ENCODE measurements around the gene PTPRN2. TPM values are rescaled to one million over a fixed set of nuclear protein-coding genes. Genes with fewer than 3 reads are reported as not detected.
"Not testable (repeated sequence)": the region's sequence is repeated elsewhere in the genome, so short reads cannot be mapped to it uniquely, and the experiment has no call there.

Gene PTPRN2
- total RNA-seq, 1 donor from 2014 or later, result 0.41 TPM

GRCh38 chr7:158276414-158277218, 311.0 kb downstream of the PTPRN2 start:
- H3K4me1 Mint-ChIP-seq (ENCODE audit: low read depth), result no peaks in the 10 kb centered on the region
- no peak overlapping the region for H3K4me3 Mint-ChIP-seq
- H3K27ac Mint-ChIP-seq, result no peak overlapping the region
- H3K36me3 Mint-ChIP-seq (ENCODE audit: low read depth), result no peaks in the 10 kb centered on the region
- H3K27me3 Mint-ChIP-seq (ENCODE audit: insufficient read depth), result no peaks in the 10 kb centered on the region
- DNase-seq (ENCODE audit: low spot score), result no peak
- intact Hi-C loops (cut with micrococcal nuclease), result no loop called here
- H3K9me3 Mint-ChIP-seq, result no peaks in the 10 kb centered on the region

GRCh38 chr7:158275711-158276413, 311.8 kb downstream of the PTPRN2 start:
- Mint-ChIP-seq H3K27me3 (ENCODE audit: insufficient read depth) (no peaks in the 10 kb centered on the region), H3K4me3 (no peak overlapping the region), H3K27ac (no peak overlapping the region), H3K4me1 (ENCODE audit: low read depth) (no peaks in the 10 kb centered on the region), H3K9me3 (no peaks in the 10 kb centered on the region), H3K36me3 (ENCODE audit: low read depth) (no peaks in the 10 kb centered on the region)
- DNase-seq (ENCODE audit: low spot score), result no peak
- intact Hi-C loops (cut with micrococcal nuclease), result no loop called here

- Mint-ChIP-seq H3K36me3 (ENCODE audit: low read depth) (no peaks in the 10 kb centered on the region), H3K4me3 (no peak overlapping the region), H3K4me1 (ENCODE audit: low read depth) (no peaks in the 10 kb centered on the region), H3K27ac (no peak overlapping the region), H3K27me3 (ENCODE audit: insufficient read depth) (no peaks in the 10 kb centered on the region), H3K9me3 (no peaks in the 10 kb centered on the region)
- DNase-seq (ENCODE audit: low spot score), result no peak
- intact Hi-C loops (cut with micrococcal nuclease), result no loop called here
Observed at GRCh38 chr7:158274996-158275395, 312.6 kb downstream of the PTPRN2 start.

- H3K4me1 Mint-ChIP-seq (ENCODE audit: low read depth), result no peaks in the 10 kb centered on the region
- no peaks in the 10 kb centered on the region for H3K36me3 Mint-ChIP-seq (ENCODE audit: low read depth)
- intact Hi-C loops (cut with micrococcal nuclease), result no loop called here
- no peak for DNase-seq (ENCODE audit: low spot score)
- no peak overlapping the region for H3K27ac Mint-ChIP-seq
- no peak overlapping the region for H3K4me3 Mint-ChIP-seq
- H3K9me3 Mint-ChIP-seq, result peaks cover 5% of the 10 kb centered on the region
- no peaks in the 10 kb centered on the region for H3K27me3 Mint-ChIP-seq (ENCODE audit: insufficient read depth)
Observed at GRCh38 chr7:158274404-158274811, 313.2 kb downstream of the PTPRN2 start.

- H3K9me3 Mint-ChIP-seq; H3K4me3 Mint-ChIP-seq; H3K36me3 Mint-ChIP-seq (ENCODE audit: low read depth); H3K27ac Mint-ChIP-seq; DNase-seq (ENCODE audit: low spot score); intact Hi-C loops (cut with micrococcal nuclease); H3K4me1 Mint-ChIP-seq (ENCODE audit: low read depth); H3K27me3 Mint-ChIP-seq (ENCODE audit: insufficient read depth): not testable (repeated sequence)
Observed at GRCh38 chr7:158273756-158274342, 313.8 kb downstream of the PTPRN2 start.

- Mint-ChIP-seq H3K4me1 (ENCODE audit: low read depth) (no peaks in the 10 kb centered on the region), H3K9me3 (peaks cover 5% of the 10 kb centered on the region), H3K27me3 (ENCODE audit: insufficient read depth) (no peaks in the 10 kb centered on the region), H3K36me3 (ENCODE audit: low read depth) (no peaks in the 10 kb centered on the region), H3K4me3 (no peak overlapping the region), H3K27ac (no peak overlapping the region)
- intact Hi-C loops (cut with micrococcal nuclease), result no loop called here
- DNase-seq (ENCODE audit: low spot score), result no peak
Observed at GRCh38 chr7:158273138-158273651, 314.4 kb downstream of the PTPRN2 start.

- Mint-ChIP-seq H3K27me3 (ENCODE audit: insufficient read depth) (no peaks in the 10 kb centered on the region), H3K27ac (no peak overlapping the region), H3K4me1 (ENCODE audit: low read depth) (no peaks in the 10 kb centered on the region), H3K9me3 (peaks cover 5% of the 10 kb centered on the region), H3K4me3 (no peak overlapping the region), H3K36me3 (ENCODE audit: low read depth) (no peaks in the 10 kb centered on the region)
- no peak for DNase-seq (ENCODE audit: low spot score)
- intact Hi-C loops (cut with micrococcal nuclease), result no loop called here
Observed at GRCh38 chr7:158272509-158273137, 315.0 kb downstream of the PTPRN2 start.

- Mint-ChIP-seq H3K27ac (no peak overlapping the region), H3K4me1 (ENCODE audit: low read depth) (no peaks in the 10 kb centered on the region), H3K27me3 (ENCODE audit: insufficient read depth) (no peaks in the 10 kb centered on the region), H3K9me3 (peaks cover 5% of the 10 kb centered on the region), H3K36me3 (ENCODE audit: low read depth) (no peaks in the 10 kb centered on the region), H3K4me3 (no peak overlapping the region)
- no peak for DNase-seq (ENCODE audit: low spot score)
- intact Hi-C loops (cut with micrococcal nuclease), result no loop called here
Observed at GRCh38 chr7:158272091-158272490, 315.5 kb downstream of the PTPRN2 start.

- Mint-ChIP-seq H3K4me1 (ENCODE audit: low read depth) (no peaks in the 10 kb centered on the region), H3K36me3 (ENCODE audit: low read depth) (no peaks in the 10 kb centered on the region), H3K9me3 (peaks cover 5% of the 10 kb centered on the region), H3K27me3 (ENCODE audit: insufficient read depth) (no peaks in the 10 kb centered on the region), H3K27ac (no peak overlapping the region), H3K4me3 (no peak overlapping the region)
- no peak for DNase-seq (ENCODE audit: low spot score)
- intact Hi-C loops (cut with micrococcal nuclease), result no loop called here
Observed at GRCh38 chr7:158271646-158272045, 316.0 kb downstream of the PTPRN2 start.

- Mint-ChIP-seq H3K4me1 (ENCODE audit: low read depth) (no peaks in the 10 kb centered on the region), H3K27me3 (ENCODE audit: insufficient read depth) (no peaks in the 10 kb centered on the region), H3K36me3 (ENCODE audit: low read depth) (no peaks in the 10 kb centered on the region), H3K4me3 (no peak overlapping the region), H3K9me3 (peaks cover 5% of the 10 kb centered on the region), H3K27ac (no peak overlapping the region)
- intact Hi-C loops (cut with micrococcal nuclease), result no loop called here
- no peak for DNase-seq (ENCODE audit: low spot score)
Observed at GRCh38 chr7:158270856-158271413, 316.7 kb downstream of the PTPRN2 start.

- Mint-ChIP-seq H3K4me1 (ENCODE audit: low read depth) (no peaks in the 10 kb centered on the region), H3K36me3 (ENCODE audit: low read depth) (no peaks in the 10 kb centered on the region), H3K9me3 (peaks cover 5% of the 10 kb centered on the region), H3K27me3 (ENCODE audit: insufficient read depth) (no peaks in the 10 kb centered on the region), H3K4me3 (no peak overlapping the region), H3K27ac (no peak overlapping the region)
- DNase-seq (ENCODE audit: low spot score), result no peak
- intact Hi-C loops (cut with micrococcal nuclease), result no loop called here
Observed at GRCh38 chr7:158270106-158270775, 317.4 kb downstream of the PTPRN2 start.

GRCh38 chr7:158268816-158269535, 318.6 kb downstream of the PTPRN2 start:
- DNase-seq (ENCODE audit: low spot score), result no peak
- Mint-ChIP-seq H3K4me1 (ENCODE audit: low read depth) (no peaks in the 10 kb centered on the region), H3K4me3 (no peak overlapping the region), H3K36me3 (ENCODE audit: low read depth) (no peaks in the 10 kb centered on the region), H3K9me3 (peaks cover 5% of the 10 kb centered on the region), H3K27ac (no peak overlapping the region), H3K27me3 (ENCODE audit: insufficient read depth) (no peaks in the 10 kb centered on the region)
- intact Hi-C loops (cut with micrococcal nuclease), result no loop called here

Measured in activated T-helper 1 cell treated with anti-CD3 and anti-CD28 coated beads, Interleukin-12 subunit alpha, Interleukin-12 subunit beta, Interleukin-2, Interleukin-4 antibody, amounts not matched to agents 30 ng/mL and 10 ng/mL and 1 ng/mL, durations not matched to agents 14 hours and 24 hours and 36 hours (primary cell).